ENCODE measurements around the gene NAA60. TPM values are rescaled to one million over a fixed set of nuclear protein-coding genes. Genes with fewer than 3 reads are reported as not detected.

NAA60 gene
- total and polyA plus RNA-seq, 9 of the 15 experiments (the other 6 are each of a cell fraction or from before 2014, with no cell fraction given), result 2.1 to 49.4 (median 10.3) TPM

DNA sequence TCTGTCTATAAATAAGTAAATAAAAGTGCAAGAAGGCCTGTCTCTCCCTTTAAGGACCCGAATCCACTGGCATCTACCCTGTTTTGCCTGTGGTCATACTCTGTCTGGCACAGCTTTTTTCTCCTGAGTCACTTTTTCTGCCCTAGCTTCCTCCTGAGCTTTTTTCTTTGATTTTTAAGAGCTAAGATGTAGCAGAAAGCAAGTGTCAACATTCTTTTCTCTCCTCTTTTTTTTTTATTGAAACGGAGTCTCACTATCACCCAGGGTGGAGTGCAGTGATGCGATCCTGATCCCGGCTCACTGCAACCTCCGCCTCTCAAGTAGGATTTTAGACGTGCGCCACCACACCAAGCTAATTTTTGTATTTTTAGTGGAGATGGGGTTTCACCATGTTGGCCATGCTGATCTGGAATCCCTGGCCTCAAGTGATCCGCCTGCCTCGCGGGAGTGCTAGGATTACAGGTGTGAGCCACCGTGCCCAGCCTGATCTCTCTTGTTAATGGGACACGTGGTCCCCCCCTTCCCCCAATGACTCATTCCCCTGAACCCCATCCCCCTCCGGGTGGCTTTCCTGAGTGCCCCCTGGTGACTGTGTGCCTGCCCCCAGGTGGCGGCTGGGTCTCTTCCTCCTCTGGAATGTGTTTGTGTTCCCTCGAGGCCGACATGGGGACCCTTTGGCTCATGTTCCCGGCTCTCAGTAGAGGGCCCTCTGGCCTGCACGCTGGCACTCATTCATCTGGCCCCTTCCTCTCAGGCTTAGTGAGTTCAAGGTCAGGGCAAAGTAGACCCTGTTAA is 37.6 kb downstream of the NAA60 start:
- ATAC-seq (peak; percentile 56), DNase-seq (ENCODE audit: extremely low read depth in 1 of 4, low spot score in 3 of 4) (peak; percentile 33 to 65 (median 60)), FAIRE-seq (peak; percentile 48)
- H2AFZ ChIP-seq (ENCODE audit: low read depth, low read length), result no peak overlapping the region
- intact Hi-C loops (cut with micrococcal nuclease) (no loop called here), in situ Hi-C loops (cut with MboI) (no loop called here)
- peaks cover 59% of the 10 kb centered on the region for H3K36me3 ChIP-seq (ENCODE audit: control insufficient read depth, insufficient read depth, low read length)
- no TSS peak for BruUV-seq (replicated peaks)
- POLR2A ChIA-PET, result no interaction called here
- H3K9ac ChIP-seq (ENCODE audit: insufficient read depth in 1 of 2, low read depth in 2 of 2, low read length in 2 of 2), result peak overlapping the region in 1 of 2 experiments; percentile 47; a peak in 1 of 4 replicates
- no peak overlapping the region; the same call in 1 of the 2 replicates for H3K4me2 ChIP-seq (ENCODE audit: insufficient read depth, low read length)
- H3K27me3 ChIP-seq (ENCODE audit: control insufficient read depth in 2 of 2, insufficient read depth in 2 of 2, low read length in 2 of 2), result no peaks in the 10 kb centered on the region
- peaks cover 7% of the 10 kb centered on the region for H3K9me1 ChIP-seq (ENCODE audit: control insufficient read depth, insufficient read depth, low read length)
- 0 out of 3 replicates have a peak, but pooled peaks cover 2% of the 10 kb centered on the region for H3K79me2 ChIP-seq (ENCODE audit: control insufficient read depth, insufficient read depth, low read length)
- CTCF ChIA-PET (ENCODE audit: low intra/inter-chr PET ratio), result no interaction called here
- WGBS (ENCODE audit: insufficient coverage, low coverage, missing lambda C conversion rate), result 41% methylated on average over 8 of the region's 18 CpGs
- peaks cover 7 to 35% of the 10 kb centered on the region in 2 experiments; a peak in 4 of 5 replicates for H3K4me1 ChIP-seq (replicated peaks in 1 of 2; ENCODE audit: control insufficient read depth in 2 of 2, insufficient read depth in 2 of 2, low read length in 2 of 2)
- H3K4me3 ChIP-seq, result no peak overlapping the region
- H3K9me3 ChIP-seq (replicated peaks; ENCODE audit: control insufficient read depth, insufficient read depth, low read depth, low read length), result no peaks in the 10 kb centered on the region
- no peaks in the 10 kb centered on the region for H4K20me1 ChIP-seq (replicated peaks; ENCODE audit: control insufficient read depth, insufficient read depth, low read length)
- H3K27ac ChIP-seq (ENCODE audit: extremely low read depth, low read depth, low read length), result peak overlapping the region; percentile 53; the same call in 2 of the 3 replicates
- TF ChIP-seq MLLT1 (IDR thresholded peaks at IDR 0.05) (no peak), E2F6 (IDR thresholded peaks at IDR 0.05; ENCODE audit: borderline replicate concordance in 1 of 2, extremely low read depth in 1 of 2, insufficient read depth in 1 of 2, insufficient read length in 1 of 2, low read depth in 1 of 2, low read length in 1 of 2, poor library complexity in 1 of 2, severe bottlenecking in 1 of 2) (peak in 1 of 2 experiments; percentile 42), ERF (CRISPR knock-in tag; IDR thresholded peaks at IDR 0.05) (no peak), TEAD2 (tag; IDR thresholded peaks at IDR 0.05) (no peak), ZNF696 (CRISPR knock-in tag; conservative IDR thresholded peaks at IDR 0.05) (no peak), ZNF324 (CRISPR knock-in tag; IDR thresholded peaks at IDR 0.05) (no peak)
- TF ChIP-seq, protein P1, sequence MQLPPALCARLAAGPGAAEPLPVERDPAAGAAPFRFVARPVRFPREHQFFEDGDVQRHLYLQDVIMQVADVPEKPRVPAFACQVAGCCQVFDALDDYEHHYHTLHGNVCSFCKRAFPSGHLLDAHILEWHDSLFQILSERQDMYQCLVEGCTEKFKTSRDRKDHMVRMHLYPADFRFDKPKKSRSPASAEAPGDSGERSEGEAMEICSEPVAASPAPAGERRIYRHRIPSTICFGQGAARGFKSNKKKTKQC (CRISPR knock-in tag; IDR thresholded peaks at IDR 0.05), result no peak
- TF ChIP-seq, protein P2, sequence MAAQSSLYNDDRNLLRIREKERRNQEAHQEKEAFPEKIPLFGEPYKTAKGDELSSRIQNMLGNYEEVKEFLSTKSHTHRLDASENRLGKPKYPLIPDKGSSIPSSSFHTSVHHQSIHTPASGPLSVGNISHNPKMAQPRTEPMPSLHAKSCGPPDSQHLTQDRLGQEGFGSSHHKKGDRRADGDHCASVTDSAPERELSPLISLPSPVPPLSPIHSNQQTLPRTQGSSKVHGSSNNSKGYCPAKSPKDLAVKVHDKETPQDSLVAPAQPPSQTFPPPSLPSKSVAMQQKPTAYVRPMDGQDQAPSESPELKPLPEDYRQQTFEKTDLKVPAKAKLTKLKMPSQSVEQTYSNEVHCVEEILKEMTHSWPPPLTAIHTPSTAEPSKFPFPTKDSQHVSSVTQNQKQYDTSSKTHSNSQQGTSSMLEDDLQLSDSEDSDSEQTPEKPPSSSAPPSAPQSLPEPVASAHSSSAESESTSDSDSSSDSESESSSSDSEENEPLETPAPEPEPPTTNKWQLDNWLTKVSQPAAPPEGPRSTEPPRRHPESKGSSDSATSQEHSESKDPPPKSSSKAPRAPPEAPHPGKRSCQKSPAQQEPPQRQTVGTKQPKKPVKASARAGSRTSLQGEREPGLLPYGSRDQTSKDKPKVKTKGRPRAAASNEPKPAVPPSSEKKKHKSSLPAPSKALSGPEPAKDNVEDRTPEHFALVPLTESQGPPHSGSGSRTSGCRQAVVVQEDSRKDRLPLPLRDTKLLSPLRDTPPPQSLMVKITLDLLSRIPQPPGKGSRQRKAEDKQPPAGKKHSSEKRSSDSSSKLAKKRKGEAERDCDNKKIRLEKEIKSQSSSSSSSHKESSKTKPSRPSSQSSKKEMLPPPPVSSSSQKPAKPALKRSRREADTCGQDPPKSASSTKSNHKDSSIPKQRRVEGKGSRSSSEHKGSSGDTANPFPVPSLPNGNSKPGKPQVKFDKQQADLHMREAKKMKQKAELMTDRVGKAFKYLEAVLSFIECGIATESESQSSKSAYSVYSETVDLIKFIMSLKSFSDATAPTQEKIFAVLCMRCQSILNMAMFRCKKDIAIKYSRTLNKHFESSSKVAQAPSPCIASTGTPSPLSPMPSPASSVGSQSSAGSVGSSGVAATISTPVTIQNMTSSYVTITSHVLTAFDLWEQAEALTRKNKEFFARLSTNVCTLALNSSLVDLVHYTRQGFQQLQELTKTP (IDR thresholded peaks at IDR 0.05; ENCODE audit: low read depth in 1 of 2, partially characterized antibody in 2 of 2), result no peak
